Brain microvascular endothelial cell (primary cell): ENCODE results near the gene PSMD6.

ENCODE experiments used
- DNase-seq: peaks from one replicate; pipeline ENCODE4 v3.0.0-alpha.2; 2020
- H3K27ac ChIP-seq: fragments of 250-450 bp; sonication (Bioruptor Pico); 2 replicates; pipeline ENCODE4 v1.5.1; 2020; ENCODE audit warnings: mild to moderate bottlenecking, moderate library complexity
- H3K27me3 ChIP-seq: fragments of 250-450 bp; sonication (Bioruptor Pico); replicated peaks from 2 replicates; pipeline ENCODE4 v1.5.1; 2020; ENCODE audit warnings: mild to moderate bottlenecking
- H3K36me3 ChIP-seq: fragments of 250-450 bp; sonication (Bioruptor Pico); replicated peaks from 2 replicates; pipeline ENCODE4 v1.5.1; 2020; ENCODE audit warnings: mild to moderate bottlenecking
- H3K4me3 ChIP-seq: 2 replicates; pipeline ENCODE4 v1.5.1; 2011; ENCODE audit warnings: low read depth, mild to moderate bottlenecking, control low read depth, low read length, moderate library complexity
- CTCF ChIP-seq: IDR thresholded peaks from 2 replicates; pipeline ENCODE4 v1.5.1; 2011; ENCODE audit warnings: low read depth, mild to moderate bottlenecking, moderate library complexity, low read length, control low read depth, inconsistent platforms; ENCODE audit errors: missing control alignments
- in situ Hi-C: cut with HindIII; loops from 2 replicates; pipeline ENCODE4 v1.10.0; 2017; ENCODE audit warnings: low sequenced_read_pairs, low pct_ligation_motif_present

PSMD6 gene

GRCh38 chr3:64016941-64017620 lies 6.2 kb downstream of the PSMD6 start:
- no peak for DNase-seq
- Histone ChIP-seq H3K36me3 (peaks cover 52% of the 10 kb centered on the region), H3K27me3 (no peaks in the 10 kb centered on the region), H3K4me3 (no peak overlapping the region), H3K27ac (no peak overlapping the region)
- no peak for TF ChIP-seq CTCF
- in situ Hi-C loops, result no loop called here

GRCh38 chr3:64011685-64012084 lies 11.6 kb downstream of the PSMD6 start:
- no peak overlapping the region for H3K27ac ChIP-seq
- H3K36me3 ChIP-seq, result peaks cover 55% of the 10 kb centered on the region

GRCh38 chr3:64010199-64010598 lies 13.1 kb downstream of the PSMD6 start:
- Histone ChIP-seq H3K4me3 (no peak overlapping the region), H3K27ac (no peak overlapping the region), H3K36me3 (peaks cover 65% of the 10 kb centered on the region), H3K27me3 (no peaks in the 10 kb centered on the region)
- in situ Hi-C loops, result no loop called here
- DNase-seq, result no peak
- TF ChIP-seq CTCF, result no peak

More at GRCh38 chr3:64011685-64012084, 11.6 kb downstream of the PSMD6 start:
- Histone ChIP-seq H3K27me3 (no peaks in the 10 kb centered on the region), H3K4me3 (no peak overlapping the region)
- in situ Hi-C loops, result no loop called here
- TF ChIP-seq CTCF, result no peak
- DNase-seq, result peak; percentile 83

- Histone ChIP-seq H3K36me3 (peaks cover 65% of the 10 kb centered on the region), H3K27ac (no peak overlapping the region), H3K27me3 (no peaks in the 10 kb centered on the region), H3K4me3 (no peak overlapping the region)
- TF ChIP-seq CTCF, result no peak
- no peak for DNase-seq
- in situ Hi-C loops, result no loop called here
Measured at GRCh38 chr3:64009528-64009927, 13.8 kb downstream of the PSMD6 start.

GRCh38 chr3:64008487-64009351 lies 14.6 kb downstream of the PSMD6 start:
- H3K27me3 ChIP-seq, result no peaks in the 10 kb centered on the region
- DNase-seq, result peak; percentile 40
- no peak overlapping the region for H3K4me3 ChIP-seq
- peaks cover 62% of the 10 kb centered on the region for H3K36me3 ChIP-seq
- in situ Hi-C loops, result no loop called here
- TF ChIP-seq CTCF, result no peak
- no peak overlapping the region for H3K27ac ChIP-seq
